Heart left ventricle (tissue), 13 donors: ENCODE measurements around the gene GRXCR2.

Source experiments
- POLR2A ChIP-seq, 2 donors: fragments of 450-650 bp; IDR thresholded peaks; one replicate each; pipeline ENCODE4 v1.6.1; 2017; ENCODE audit warnings: antibody characterized with exemption in 2 of 2, mild to moderate bottlenecking in 2 of 2, moderate library complexity in 2 of 2
- TF ChIP-seq, protein P1 (sequence below), 12 donors: fragments of 200-600 bp; sonication (generic) in 4 of 12; IDR thresholded peaks; one replicate each; pipeline versions ENCODE4 v1.5.0 to v1.8.0; 2018 to 2022; ENCODE audit warnings: antibody characterized with exemption in 12 of 12, mild to moderate bottlenecking in 5 of 12
- donor health status: ischemic (EF 13 %, LVEDD 7.1; RV severe dilation, severe dysfunction).
- donor health status: DM: no; HTN: yes; CAD: no.
- donor health status: DM: no; HTN: no; CAD: no.
- donor health status: ischemic (EF 25% LVEDD 6.9; RV normal size, moderate dysfunction).
- donor health status: ischemic (EF 25% LVEDD 5.7; RV mildly dilated, moderate dysfunction).
- donor health status: ischemic (EF 35%, LVEDD 5.7; RV mildly dilated, moderate dysfunction).
- donor health status: nonischemic (EF 11% LVEDD 7.7; RV severe dilation, severe dysfunction).
- donor health status: DM: yes; HTN: yes; CAD: no.
- donor health status: PGD.
- donor health status: ischemic (EF 29% LVEDD 5.4; RV normal size, mild dysfunction).
- donor health status: nonischemic (EF 23%, LVEDD 6.1; RV moderate dilation, normal function).

DNA sequence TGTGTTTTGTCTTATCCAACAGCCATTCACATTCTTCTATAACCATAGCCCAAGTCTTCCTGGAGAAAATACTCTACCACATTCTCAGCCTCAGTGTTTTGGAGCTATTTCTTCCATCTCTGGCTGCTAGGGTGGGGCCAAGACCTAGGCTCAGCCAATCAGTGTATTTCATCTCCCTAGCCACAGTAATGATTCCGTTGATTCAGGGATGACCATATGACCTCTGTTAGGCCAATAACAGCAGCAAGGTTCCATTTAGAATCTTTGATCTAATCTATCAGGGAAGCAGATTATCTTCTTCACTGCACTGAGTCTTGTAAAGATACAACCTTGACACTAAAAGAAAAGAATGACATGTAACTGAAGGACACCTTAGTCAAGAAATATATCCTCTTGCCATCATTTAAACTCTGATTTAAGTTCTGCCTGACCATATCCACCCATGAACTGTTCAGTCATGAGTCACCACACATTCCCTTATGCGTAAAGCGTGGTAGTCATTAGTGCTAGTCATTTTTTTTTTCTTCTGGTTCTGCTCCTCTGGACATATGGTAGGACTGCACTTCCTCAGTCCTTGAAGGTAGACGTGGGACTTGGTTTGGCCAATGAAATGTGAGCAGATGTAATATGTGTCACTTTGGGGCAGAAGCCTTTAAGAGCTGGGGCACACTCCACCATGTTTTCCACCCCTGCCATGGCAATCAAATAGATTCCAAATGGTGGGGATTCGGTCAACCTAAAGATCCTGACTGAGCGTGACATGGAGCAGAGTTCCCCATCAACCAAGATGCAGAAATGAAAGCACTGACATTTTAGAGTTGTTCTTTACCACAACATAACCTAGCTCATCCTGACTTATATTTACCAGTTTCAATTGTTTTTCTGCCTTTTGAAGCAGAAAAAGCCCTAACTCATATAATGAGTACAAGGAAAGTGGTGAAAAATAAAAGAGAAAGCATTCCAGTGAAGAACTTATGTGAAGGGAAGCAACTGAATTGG, 25.0 kb downstream of the GRXCR2 start:
- no peak for TF ChIP-seq POLR2A (IDR thresholded peaks at IDR 0.05)
- TF ChIP-seq, protein P1, sequence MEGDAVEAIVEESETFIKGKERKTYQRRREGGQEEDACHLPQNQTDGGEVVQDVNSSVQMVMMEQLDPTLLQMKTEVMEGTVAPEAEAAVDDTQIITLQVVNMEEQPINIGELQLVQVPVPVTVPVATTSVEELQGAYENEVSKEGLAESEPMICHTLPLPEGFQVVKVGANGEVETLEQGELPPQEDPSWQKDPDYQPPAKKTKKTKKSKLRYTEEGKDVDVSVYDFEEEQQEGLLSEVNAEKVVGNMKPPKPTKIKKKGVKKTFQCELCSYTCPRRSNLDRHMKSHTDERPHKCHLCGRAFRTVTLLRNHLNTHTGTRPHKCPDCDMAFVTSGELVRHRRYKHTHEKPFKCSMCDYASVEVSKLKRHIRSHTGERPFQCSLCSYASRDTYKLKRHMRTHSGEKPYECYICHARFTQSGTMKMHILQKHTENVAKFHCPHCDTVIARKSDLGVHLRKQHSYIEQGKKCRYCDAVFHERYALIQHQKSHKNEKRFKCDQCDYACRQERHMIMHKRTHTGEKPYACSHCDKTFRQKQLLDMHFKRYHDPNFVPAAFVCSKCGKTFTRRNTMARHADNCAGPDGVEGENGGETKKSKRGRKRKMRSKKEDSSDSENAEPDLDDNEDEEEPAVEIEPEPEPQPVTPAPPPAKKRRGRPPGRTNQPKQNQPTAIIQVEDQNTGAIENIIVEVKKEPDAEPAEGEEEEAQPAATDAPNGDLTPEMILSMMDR (IDR thresholded peaks at IDR 0.05) = no peak
